Activated CD8-positive, alpha-beta memory T cell treated with anti-CD3 and anti-CD28 coated beads for 4 hours (primary cell): ENCODE data around the gene FN1.
"Not testable (repeated sequence)": the region's sequence is repeated elsewhere in the genome, so short reads cannot be mapped to it uniquely, and the experiment has no call there.

Source experiments
- DNase-seq, 2 donors: peaks; one replicate each; pipeline ENCODE4 v3.0.0-alpha.2; 2020; ENCODE audit warnings: low read depth in 2 of 2

The FN1 gene

GRCh38 chr2:215366440-215367032, 69.3 kb downstream of the FN1 start:
- no peak for DNase-seq

- DNase-seq: no peak
These were observed 70.6 kb downstream of the FN1 start for GRCh38 chr2:215365184-215365658.

- DNase-seq: no peak
These were observed 71.4 kb downstream of the FN1 start for GRCh38 chr2:215364157-215365155.

GRCh38 chr2:215363461-215364156, 72.3 kb downstream of the FN1 start:
- DNase-seq: no peak

- DNase-seq: no peak
These were observed 72.8 kb downstream of the FN1 start for GRCh38 chr2:215363039-215363438.

GRCh38 chr2:215362562-215362904, 73.3 kb downstream of the FN1 start:
- DNase-seq: no peak

- no peak for DNase-seq
These were observed 73.8 kb downstream of the FN1 start for GRCh38 chr2:215361876-215362561.

GRCh38 chr2:215361211-215361875, 74.5 kb downstream of the FN1 start:
- DNase-seq: no peak

GRCh38 chr2:215360596-215360995, 75.3 kb downstream of the FN1 start:
- DNase-seq: no peak

GRCh38 chr2:215360059-215360458, 75.8 kb downstream of the FN1 start:
- DNase-seq: not testable (repeated sequence)

- no peak for DNase-seq
These were observed 76.3 kb downstream of the FN1 start for GRCh38 chr2:215359576-215359922.

- no peak for DNase-seq
These were observed 76.8 kb downstream of the FN1 start for GRCh38 chr2:215358891-215359575.

- DNase-seq: no peak
These were observed 77.5 kb downstream of the FN1 start for GRCh38 chr2:215358312-215358845.

- DNase-seq: no peak
These were observed 78.2 kb downstream of the FN1 start for GRCh38 chr2:215357660-215358059.

- DNase-seq: no peak
These were observed 78.9 kb downstream of the FN1 start for GRCh38 chr2:215356948-215357461.

- no peak for DNase-seq
These were observed 79.4 kb downstream of the FN1 start for GRCh38 chr2:215356334-215356947.

GRCh38 chr2:215355801-215356200, 80.1 kb downstream of the FN1 start:
- DNase-seq: no peak

GRCh38 chr2:215354771-215355695, 80.8 kb downstream of the FN1 start:
- no peak for DNase-seq

GRCh38 chr2:215352602-215353001, 83.3 kb downstream of the FN1 start:
- DNase-seq: no peak
